ENCODE results near the gene FRMD5.

- no peak for TF ChIP-seq CTCF (IDR thresholded peaks at IDR 0.05)
- no peak for TF ChIP-seq POLR2A (IDR thresholded peaks at IDR 0.05)
Measured at GRCh38 chr15:44159492-44159891, 35.6 kb downstream of the FRMD5 start.

All from lower leg skin (tissue), 3 donors.